Ovary (tissue), 9 donors: ENCODE measurements around the gene BBS9. TPM values are rescaled to one million over a fixed set of nuclear protein-coding genes. Genes with fewer than 3 reads are reported as not detected.

Experiments
- DNase-seq, 5 donors: peaks; one replicate each; pipeline ENCODE4 v3.0.0-alpha.2; 2019 to 2020
- H3K27ac ChIP-seq, 2 donors: fragments of 200-600 bp; one replicate each; pipeline versions ENCODE4 v1.5.1 to v1.8.0; 2019 to 2022
- H3K27me3 ChIP-seq: fragments of 200-600 bp; one replicate; pipeline ENCODE4 v1.8.0; 2022
- H3K36me3 ChIP-seq: fragments of 200-600 bp; sonication (generic); one replicate; pipeline ENCODE4 v1.5.1; 2019
- H3K4me1 ChIP-seq: one replicate; pipeline ENCODE4 v1.8.1; 2013; ENCODE audit warnings: mild to moderate bottlenecking, moderate library complexity; ENCODE audit not compliant: insufficient read depth
- H3K4me3 ChIP-seq: fragments of 200-600 bp; sonication (generic); one replicate; pipeline ENCODE4 v1.5.1; 2017
- H3K9me3 ChIP-seq, 2 donors: fragments of 200-600 bp in 1 of 2; sonication (generic) in 1 of 2; one replicate each; pipeline versions ENCODE4 v1.5.1 to v1.8.1; 2013 to 2019; ENCODE audit warnings: mild to moderate bottlenecking in 1 of 2, moderate library complexity in 1 of 2
- CTCF ChIP-seq, 3 donors: fragments of 450-650 bp in 2 of 3; fragments of 200-600 bp in 1 of 3; IDR thresholded peaks; one replicate each; pipeline versions ENCODE4 v1.5.1 to v1.8.0; 2016 to 2022; ENCODE audit warnings: antibody characterized with exemption in 3 of 3, mild to moderate bottlenecking in 1 of 3
- EP300 ChIP-seq: sonication (generic); formaldehyde crosslinking; IDR thresholded peaks from one replicate; pipeline ENCODE4 v1.6.1; 2017; ENCODE audit warnings: antibody characterized with exemption
- POLR2A ChIP-seq: fragments of 450-650 bp; IDR thresholded peaks from one replicate; pipeline ENCODE4 v1.6.1; 2017; ENCODE audit warnings: antibody characterized with exemption, mild to moderate bottlenecking, moderate library complexity
- WGBS, 3 donors: extraction: QIAGEN DNeasy Blood & Tissue Kit in 1 of 3; methylation state at CpG; one replicate each; pipeline versions ENCODE4 v1.1.5 to v1.1.7; 2013 to 2017; 5-methylcytosine and 5-hydroxymethylcytosine counted together
- intact Hi-C, 4 donors: fragments of 100-400 bp; cut with DNase I; formaldehyde crosslinking; loops; one replicate each; pipeline versions ENCODE4 v1.11.0 to v1.15.1; 2022 to 2023
- polyA plus RNA-seq, 2 donors: library from polyadenylated mRNA; stranded (reverse); fragments of 200-250 nt in 1 of 2; fragments of 350-450 nt in 1 of 2; fragmentation: Illumina TruSeq in 1 of 2; extraction: RNeasy Lipid Tissue Mini Kit (QIAGEN cat#74804) in 1 of 2; gene quantifications; one replicate each; pipeline ENCODE4 v1.2.3, GENCODE V29; 2013 to 2014
- total RNA-seq, 7 donors: library from RNA; depleted of rRNA in 2 of 7; stranded (reverse); fragments of >200 nt in 2 of 7; fragmentation: NEBNext Ultra II Directional in 3 of 7; extraction: Animal tissue kit (Norgen Biotek cat#: 25700) in 3 of 7; gene quantifications; one replicate each; pipeline versions ENCODE4 v1.1.0 to v1.2.4, GENCODE V29; 2016 to 2023
- donor health status: DM: no; HTN: no; CAD: no; lungs with moderate emphysema.
- donor health status: DM: no; HTN: no; CAD: no.
- donor health status: Bipolar disorder and iron deficiency.
- donor health status: DM: yes; HTN: yes; CAD: no.
- donor health status: DM: no; HTN: no; CAD: no.
- donor health status: DM: yes; HTN: yes; CAD: no.

BBS9 gene
- total and polyA plus RNA-seq, 9 donors = 8.1 to 42.0 (median 29.7) TPM

GRCh38 chr7:33578881-33579672 lies 449.7 kb downstream of the BBS9 start:
- no peaks in the 10 kb centered on the region for H3K27me3 ChIP-seq
- no peak for DNase-seq

GRCh38 chr7:33579673-33579960 lies 450.3 kb downstream of the BBS9 start:
- TF ChIP-seq EP300 = no peak
- TF ChIP-seq CTCF (IDR thresholded peaks at IDR 0.05) = no peak
- no peak for TF ChIP-seq POLR2A
- DNase-seq = no peak
- Histone ChIP-seq H3K4me1 (no peaks in the 10 kb centered on the region), H3K27ac (no peak overlapping the region), H3K4me3 (no peak overlapping the region), H3K9me3 (no peaks in the 10 kb centered on the region), H3K36me3 (no peaks in the 10 kb centered on the region), H3K27me3 (no peaks in the 10 kb centered on the region)
- intact Hi-C loops = no loop called here

More at GRCh38 chr7:33578881-33579672, 449.7 kb downstream of the BBS9 start:
- TF ChIP-seq EP300 = no peak
- TF ChIP-seq CTCF (IDR thresholded peaks at IDR 0.05) = no peak
- TF ChIP-seq POLR2A = no peak
- Histone ChIP-seq H3K27ac (no peak overlapping the region), H3K4me1 (no peaks in the 10 kb centered on the region), H3K4me3 (no peak overlapping the region), H3K36me3 (no peaks in the 10 kb centered on the region), H3K9me3 (no peaks in the 10 kb centered on the region)
- WGBS, 3 donors = 89 to 95% (median 94%) methylated on average over 5 of the region's 5 CpGs
- intact Hi-C loops = no loop called here

GRCh38 chr7:33581236-33581635 lies 451.9 kb downstream of the BBS9 start:
- H3K27me3 ChIP-seq = no peaks in the 10 kb centered on the region
- TF ChIP-seq POLR2A (no peak), EP300 (no peak), CTCF (IDR thresholded peaks at IDR 0.05) (no peak)

GRCh38 chr7:33582104-33582503 lies 452.7 kb downstream of the BBS9 start:
- no peak for TF ChIP-seq EP300
- no peak for TF ChIP-seq POLR2A
- TF ChIP-seq CTCF (IDR thresholded peaks at IDR 0.05) = no peak

More at GRCh38 chr7:33581236-33581635, 451.9 kb downstream of the BBS9 start:
- Histone ChIP-seq H3K9me3 (no peaks in the 10 kb centered on the region), H3K27ac (no peak overlapping the region), H3K4me1 (no peaks in the 10 kb centered on the region), H3K4me3 (no peak overlapping the region), H3K36me3 (no peaks in the 10 kb centered on the region)
- no peak for DNase-seq
- WGBS, 3 donors = 58 to 78% (median 70%) methylated on average over 3 of the region's 3 CpGs
- intact Hi-C loops = no loop called here

More at GRCh38 chr7:33582104-33582503, 452.7 kb downstream of the BBS9 start:
- Histone ChIP-seq H3K9me3 (no peaks in the 10 kb centered on the region), H3K4me1 (no peaks in the 10 kb centered on the region), H3K27ac (no peak overlapping the region), H3K27me3 (no peaks in the 10 kb centered on the region), H3K36me3 (no peaks in the 10 kb centered on the region), H3K4me3 (no peak overlapping the region)
- 88 to 96% (median 95%) methylated on average over 1 of the region's 1 CpG for WGBS, 3 donors
- intact Hi-C loops = no loop called here
- no peak for DNase-seq
